ENCODE results near the gene TPRX1.
"Not testable (repeated sequence)": the region's sequence is repeated elsewhere in the genome, so short reads cannot be mapped to it uniquely, and the experiment has no call there.

TPRX1 gene

GRCh38 chr19:47801270-47801669 is 3.1 kb downstream of the TPRX1 start:
- DNase-seq = no peak

DNA sequence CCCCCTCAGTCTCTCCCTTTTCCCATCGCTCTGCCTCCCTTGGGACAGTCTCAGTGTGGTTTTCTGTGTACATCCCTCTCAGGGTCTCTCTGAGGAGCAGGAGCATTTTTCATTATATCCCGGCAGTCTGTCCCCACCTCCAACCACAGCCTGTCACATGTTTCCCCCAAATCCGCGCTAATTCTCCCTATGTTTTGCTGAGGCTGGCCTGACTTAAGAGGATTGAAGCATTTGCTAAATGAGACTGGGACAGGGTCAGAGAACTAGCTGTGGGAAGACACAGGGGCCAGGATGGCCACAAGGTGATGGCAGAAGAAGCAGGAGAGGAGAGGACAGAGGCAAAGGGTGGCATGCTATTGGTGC is 5.5 kb downstream of the TPRX1 start:
- no peak for DNase-seq

DNA sequence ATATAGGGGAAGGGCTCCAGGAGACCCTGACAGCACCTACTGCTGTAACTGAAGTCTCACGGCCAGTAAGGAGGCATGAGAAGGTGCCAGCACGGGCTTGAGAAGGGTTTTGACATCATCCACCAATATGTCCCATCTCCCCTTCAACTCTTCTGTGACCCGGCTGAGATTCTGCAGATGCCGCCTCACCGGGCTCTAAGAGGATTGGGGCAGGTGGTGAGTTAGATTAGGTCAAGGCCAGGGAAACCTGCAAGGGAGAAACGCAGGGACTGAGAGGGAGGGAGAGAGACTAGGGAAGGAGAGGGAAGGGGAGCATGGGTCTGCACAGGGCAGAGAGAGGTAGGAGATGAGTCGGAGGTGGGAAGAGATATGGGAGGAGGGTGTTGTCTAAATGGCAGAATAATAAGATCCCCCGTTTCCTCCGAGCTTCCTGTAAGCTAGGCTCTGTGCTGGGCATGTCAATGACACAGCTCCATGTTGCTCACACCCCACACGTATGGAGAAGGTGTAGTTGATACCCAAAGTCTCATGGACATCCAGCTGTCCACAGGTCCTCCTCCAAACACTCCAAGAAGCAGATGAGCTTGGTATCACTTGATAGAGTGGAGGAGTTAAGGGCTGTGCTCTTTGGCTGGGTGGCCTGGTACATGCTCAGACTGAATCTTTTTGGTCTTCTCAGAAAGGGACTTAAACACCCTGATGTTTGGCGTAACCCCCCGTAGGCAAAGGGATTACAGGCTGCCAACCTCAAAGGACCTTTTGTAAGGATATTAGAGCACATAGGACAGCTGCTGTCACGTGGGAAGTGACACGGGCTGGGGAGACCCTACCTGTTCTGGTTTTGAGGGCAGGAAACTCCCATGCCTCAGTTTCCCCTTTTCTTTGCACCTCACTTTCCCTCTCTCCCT is 6.1 kb downstream of the TPRX1 start:
- no peak for DNase-seq

DNA sequence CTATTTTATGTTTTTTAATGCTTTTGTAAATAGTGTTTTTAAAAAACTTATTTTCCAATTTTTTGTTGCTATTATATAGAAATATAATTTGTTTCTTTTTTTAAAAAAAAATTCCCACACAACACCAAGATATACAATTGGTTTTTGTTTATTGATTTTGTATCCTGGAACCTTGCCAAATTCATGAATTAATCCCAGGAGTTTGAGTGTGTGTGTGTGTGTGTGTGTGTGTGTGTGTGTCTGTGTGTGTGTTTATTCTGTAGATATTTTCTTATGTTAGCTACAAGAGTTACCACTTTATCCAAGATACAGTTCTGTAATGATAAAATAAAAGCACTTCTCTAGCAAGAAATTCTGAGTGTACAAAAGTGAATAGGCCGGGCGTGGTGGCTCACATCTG is 7.6 kb downstream of the TPRX1 start:
- no peak for DNase-seq

DNA sequence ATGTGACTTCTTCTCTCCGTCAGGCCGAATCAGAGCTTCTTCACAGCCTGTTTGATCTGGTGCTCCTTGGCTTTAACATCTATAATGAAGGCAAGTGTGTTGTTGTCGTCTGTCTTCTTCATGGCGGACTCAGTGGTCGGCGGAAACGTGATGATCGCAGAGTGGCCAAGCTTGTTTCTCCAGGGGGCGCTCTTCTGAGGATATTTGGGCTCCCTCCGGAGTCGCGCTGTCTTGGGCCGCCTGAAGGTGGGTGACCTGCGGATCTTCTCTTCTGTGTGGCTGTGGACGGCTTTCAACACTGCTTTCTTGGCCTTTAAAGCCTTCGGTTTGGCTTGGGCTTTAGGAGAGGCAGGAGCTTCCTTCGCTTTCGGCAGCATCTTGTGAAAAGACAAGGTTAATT is 9.8 kb downstream of the TPRX1 start:
- DNase-seq = no peak

- DNase-seq = no peak
Measured at GRCh38 chr19:47792616-47793015, 11.7 kb downstream of the TPRX1 start.

- peak; percentile 98 for DNase-seq
Measured at GRCh38 chr19:47790398-47790814, 13.9 kb downstream of the TPRX1 start.

GRCh38 chr19:47789811-47790210 is 14.5 kb downstream of the TPRX1 start:
- DNase-seq = not testable (repeated sequence)

- DNase-seq = not testable (repeated sequence)
Measured at GRCh38 chr19:47787307-47787706, 17.0 kb downstream of the TPRX1 start.

GRCh38 chr19:47786566-47786965 is 17.8 kb downstream of the TPRX1 start:
- no peak for DNase-seq

GRCh38 chr19:47781590-47782262 is 22.6 kb downstream of the TPRX1 start:
- no peak for DNase-seq

DNA sequence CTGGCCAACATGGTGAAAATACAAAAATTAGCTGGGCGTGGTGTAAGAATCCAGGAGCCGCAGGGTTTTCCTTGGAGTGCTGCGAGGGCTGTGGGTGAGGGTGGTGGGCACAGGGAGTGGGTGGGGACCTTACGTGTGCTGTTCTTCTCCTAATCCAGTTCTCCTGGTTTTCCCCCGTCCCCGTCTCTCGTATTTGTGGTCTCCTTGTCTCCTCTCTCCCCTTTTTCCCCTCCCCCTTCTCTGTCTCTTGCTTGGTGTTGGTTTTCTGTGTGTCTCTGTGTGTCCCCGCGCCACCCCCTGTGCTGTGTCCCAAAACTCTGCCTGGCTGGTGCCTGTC is 24.2 kb downstream of the TPRX1 start:
- DNase-seq = no peak

GRCh38 chr19:47779524-47780214 is 24.7 kb downstream of the TPRX1 start:
- peak; percentile 77 for DNase-seq

GRCh38 chr19:47778954-47779351 is 25.4 kb downstream of the TPRX1 start:
- DNase-seq = no peak

GRCh38 chr19:47778049-47778953 is 26.1 kb downstream of the TPRX1 start, which contains the start of gene SELENOW:
Gene SELENOW (plus strand): TSS chr19:47778703. CDS start chr19:47778786, 83 bp downstream.
- peak; percentile 92 for DNase-seq

DNA sequence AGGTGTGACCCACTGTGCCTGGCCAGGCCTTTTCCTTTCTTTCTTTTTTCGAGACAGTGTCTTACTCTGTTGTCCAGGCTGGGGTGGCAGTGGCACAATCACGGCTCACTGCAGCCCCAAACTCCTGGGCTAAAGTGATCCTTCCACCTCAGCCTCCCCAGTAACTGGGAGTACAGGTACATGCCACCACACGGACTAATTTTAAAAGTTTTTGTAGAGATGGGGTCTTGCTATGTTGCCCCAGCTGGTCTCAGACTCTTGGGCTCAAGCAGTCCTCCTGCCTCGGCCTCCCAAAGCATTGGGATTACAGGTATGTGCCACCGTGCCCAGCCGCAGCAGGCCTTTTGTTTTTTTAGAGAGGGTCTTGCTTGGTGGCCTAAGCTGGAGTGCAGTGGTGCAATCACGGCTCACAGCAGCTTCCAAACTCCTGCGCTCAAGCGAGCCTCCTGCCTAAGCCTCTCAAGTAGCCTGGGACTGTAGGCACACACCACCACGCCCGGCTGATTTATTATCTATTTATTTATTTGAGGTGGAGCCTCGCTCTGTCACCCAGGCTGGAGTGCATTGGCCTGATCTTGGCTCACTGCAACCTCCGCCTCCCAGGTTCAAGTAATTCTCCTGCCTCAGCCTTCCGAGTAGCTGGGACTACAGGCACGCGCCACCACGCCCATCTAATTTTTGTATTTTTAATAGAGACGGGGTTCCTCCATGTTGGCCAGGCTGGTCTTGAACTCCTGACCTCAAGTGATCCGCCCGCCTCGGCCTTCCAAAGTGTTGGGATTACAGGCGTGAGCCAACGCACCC is 26.9 kb downstream of the TPRX1 start:
- not testable (repeated sequence) for DNase-seq

- no peak for DNase-seq
Measured at GRCh38 chr19:47776568-47776967, 27.8 kb downstream of the TPRX1 start.

DNA sequence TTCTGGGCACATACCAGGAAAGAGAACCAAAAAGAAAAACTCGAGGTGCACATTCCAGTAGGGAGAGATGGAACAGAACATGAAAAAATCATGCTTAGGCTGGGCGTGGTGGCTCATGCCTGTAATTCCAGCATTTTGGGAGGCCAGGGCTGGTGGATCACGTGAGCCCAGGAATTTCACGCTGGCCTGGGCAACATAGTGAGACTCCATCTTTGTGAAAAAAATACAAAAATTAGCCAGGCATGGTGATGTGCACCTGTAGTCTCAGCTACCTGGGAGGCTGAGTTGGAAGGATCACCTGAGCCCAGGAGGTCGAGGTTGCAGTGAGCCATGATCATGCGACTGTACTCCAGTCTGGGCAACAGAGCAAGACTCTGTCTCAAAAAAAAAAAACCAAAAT is 33.1 kb downstream of the TPRX1 start:
- not testable (repeated sequence) for DNase-seq

DNA sequence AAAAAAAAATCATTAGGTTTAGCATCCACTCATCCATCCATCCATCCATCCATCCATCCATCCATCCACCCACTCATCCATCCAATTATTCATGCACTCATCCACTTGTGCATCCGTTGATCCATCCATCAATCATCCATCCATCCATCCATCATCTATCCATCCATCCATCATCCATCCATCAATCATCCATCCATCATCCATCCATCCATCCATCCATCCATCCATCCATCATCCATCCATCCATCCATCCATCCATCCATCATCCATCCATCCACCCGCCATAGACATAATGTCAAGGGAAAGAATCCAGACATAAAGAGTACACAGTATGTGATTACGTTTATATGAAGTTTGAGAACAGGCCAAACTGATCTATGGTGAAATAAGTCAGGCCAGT is 34.8 kb downstream of the TPRX1 start:
- no peak for DNase-seq

GRCh38 chr19:47768604-47769003 is 35.7 kb downstream of the TPRX1 start:
- DNase-seq = no peak

GRCh38 chr19:47767349-47767748 is 37.0 kb downstream of the TPRX1 start:
- no peak for DNase-seq

DNA sequence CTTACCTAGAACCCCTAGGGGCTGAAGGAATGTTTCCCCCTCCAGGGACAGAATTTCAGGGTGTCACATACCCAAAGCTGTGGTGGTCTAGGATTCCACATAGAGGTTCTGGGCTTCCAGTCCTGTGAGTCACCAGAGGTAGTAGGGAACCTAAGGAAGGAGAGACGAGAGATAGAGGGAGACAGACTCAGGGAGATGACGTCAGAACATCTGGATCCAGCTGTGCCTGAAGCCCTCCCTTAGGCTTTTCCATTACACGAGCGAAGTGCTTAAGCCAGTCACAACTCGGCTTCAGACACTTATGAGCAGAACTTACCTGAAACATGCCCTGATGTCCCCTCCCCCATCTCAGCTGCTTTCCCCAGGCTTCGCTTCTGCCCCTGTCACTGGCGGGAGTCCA is 37.7 kb downstream of the TPRX1 start:
- DNase-seq = no peak

All from islet precursor cell (in vitro differentiated cells).